ENCODE results near the gene NRG2.

Gene NRG2

GRCh38 chr5:139904566-139904815 lies 138.6 kb downstream of the NRG2 start:
- DNase-seq (ENCODE audit: low read depth in 2 of 2): no peak

- no peak for DNase-seq (ENCODE audit: low read depth in 2 of 2)
Measured at GRCh38 chr5:139903795-139904565, 139.1 kb downstream of the NRG2 start.

GRCh38 chr5:139903450-139903794 lies 139.7 kb downstream of the NRG2 start:
- DNase-seq (ENCODE audit: low read depth in 2 of 2): no peak

GRCh38 chr5:139901986-139902385 lies 141.1 kb downstream of the NRG2 start:
- no peak for DNase-seq (ENCODE audit: low read depth in 2 of 2)

- DNase-seq (ENCODE audit: low read depth in 2 of 2): no peak
Measured at GRCh38 chr5:139901251-139901575, 141.9 kb downstream of the NRG2 start.

GRCh38 chr5:139900546-139901250 lies 142.4 kb downstream of the NRG2 start:
- DNase-seq (ENCODE audit: low read depth in 2 of 2): no peak

GRCh38 chr5:139898981-139899380 lies 144.1 kb downstream of the NRG2 start:
- no peak for DNase-seq (ENCODE audit: low read depth in 2 of 2)

GRCh38 chr5:139897982-139898381 lies 145.1 kb downstream of the NRG2 start:
- DNase-seq (ENCODE audit: low read depth in 2 of 2): no peak

GRCh38 chr5:139897342-139897741 lies 145.8 kb downstream of the NRG2 start:
- no peak for DNase-seq (ENCODE audit: low read depth in 2 of 2)

- no peak for DNase-seq (ENCODE audit: low read depth in 2 of 2)
Measured at GRCh38 chr5:139896718-139897117, 146.4 kb downstream of the NRG2 start.

GRCh38 chr5:139895647-139896046 lies 147.5 kb downstream of the NRG2 start:
- DNase-seq (ENCODE audit: low read depth in 2 of 2): no peak

GRCh38 chr5:139895046-139895445 lies 148.1 kb downstream of the NRG2 start:
- DNase-seq (ENCODE audit: low read depth in 2 of 2): no peak

- DNase-seq (ENCODE audit: low read depth in 2 of 2): no peak
Measured at GRCh38 chr5:139893873-139894272, 149.2 kb downstream of the NRG2 start.

- DNase-seq (ENCODE audit: low read depth in 2 of 2): no peak
Measured at GRCh38 chr5:139889410-139889809, 153.7 kb downstream of the NRG2 start.

- no peak for DNase-seq (ENCODE audit: low read depth in 2 of 2)
Measured at GRCh38 chr5:139888370-139888769, 154.7 kb downstream of the NRG2 start.

GRCh38 chr5:139886213-139886612 lies 156.9 kb downstream of the NRG2 start:
- no peak for DNase-seq (ENCODE audit: low read depth in 2 of 2)

- no peak for DNase-seq (ENCODE audit: low read depth in 2 of 2)
Measured at GRCh38 chr5:139885857-139886208, 157.3 kb downstream of the NRG2 start.

- no peak for DNase-seq (ENCODE audit: low read depth in 2 of 2)
Measured at GRCh38 chr5:139885172-139885856, 157.8 kb downstream of the NRG2 start.

- no peak for DNase-seq (ENCODE audit: low read depth in 2 of 2)
Measured at GRCh38 chr5:139884734-139885133, 158.4 kb downstream of the NRG2 start.

GRCh38 chr5:139884144-139884543 lies 159.0 kb downstream of the NRG2 start:
- no peak for DNase-seq (ENCODE audit: low read depth in 2 of 2)

- DNase-seq (ENCODE audit: low read depth in 2 of 2): no peak
Measured at GRCh38 chr5:139882961-139883539, 160.0 kb downstream of the NRG2 start.

- DNase-seq (ENCODE audit: low read depth in 2 of 2): no peak
Measured at GRCh38 chr5:139882316-139882715, 160.8 kb downstream of the NRG2 start.

GRCh38 chr5:139881143-139881733 lies 161.9 kb downstream of the NRG2 start:
- DNase-seq (ENCODE audit: low read depth in 2 of 2): no peak

Data from stimulated activated CD8-positive, alpha-beta memory T cell treated with anti-CD3 and anti-CD28 coated beads, Interleukin-15, amount 100 ng/mL, for 4 hours (primary cell).